ENCODE measurements around the gene EGFL6. TPM values are rescaled to one million over a fixed set of nuclear protein-coding genes. Genes with fewer than 3 reads are reported as not detected.
"Not testable (repeated sequence)": the region's sequence is repeated elsewhere in the genome, so short reads cannot be mapped to it uniquely, and the experiment has no call there.

EGFL6 gene
- total RNA-seq, 2 experiments from 2014 or later: not detected

- no peaks in the 10 kb centered on the region for H3K9me3 Mint-ChIP-seq
- peaks cover 3% of the 10 kb centered on the region for H3K4me1 ChIP-seq (ENCODE audit: insufficient read depth, low read length)
- ChIA-PET POLR2A (no interaction called here), CTCF (interaction anchor here (1.6 kb wide), 1 partner anchor 14 kb away, joined by 5 read pairs; no protein-coding TSS in a partner anchor)
- intact Hi-C loops (cut with DNase I, micrococcal nuclease): no loop called here
- H3K36me3 ChIP-seq (ENCODE audit: insufficient read depth, low read length): peaks cover 2% of the 10 kb centered on the region
- H3K27me3 Mint-ChIP-seq: no peaks in the 10 kb centered on the region
- TF ChIP-seq, protein P1, sequence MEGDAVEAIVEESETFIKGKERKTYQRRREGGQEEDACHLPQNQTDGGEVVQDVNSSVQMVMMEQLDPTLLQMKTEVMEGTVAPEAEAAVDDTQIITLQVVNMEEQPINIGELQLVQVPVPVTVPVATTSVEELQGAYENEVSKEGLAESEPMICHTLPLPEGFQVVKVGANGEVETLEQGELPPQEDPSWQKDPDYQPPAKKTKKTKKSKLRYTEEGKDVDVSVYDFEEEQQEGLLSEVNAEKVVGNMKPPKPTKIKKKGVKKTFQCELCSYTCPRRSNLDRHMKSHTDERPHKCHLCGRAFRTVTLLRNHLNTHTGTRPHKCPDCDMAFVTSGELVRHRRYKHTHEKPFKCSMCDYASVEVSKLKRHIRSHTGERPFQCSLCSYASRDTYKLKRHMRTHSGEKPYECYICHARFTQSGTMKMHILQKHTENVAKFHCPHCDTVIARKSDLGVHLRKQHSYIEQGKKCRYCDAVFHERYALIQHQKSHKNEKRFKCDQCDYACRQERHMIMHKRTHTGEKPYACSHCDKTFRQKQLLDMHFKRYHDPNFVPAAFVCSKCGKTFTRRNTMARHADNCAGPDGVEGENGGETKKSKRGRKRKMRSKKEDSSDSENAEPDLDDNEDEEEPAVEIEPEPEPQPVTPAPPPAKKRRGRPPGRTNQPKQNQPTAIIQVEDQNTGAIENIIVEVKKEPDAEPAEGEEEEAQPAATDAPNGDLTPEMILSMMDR (IDR thresholded peaks at IDR 0.05): no peak
- no peak overlapping the region for H3K27ac Mint-ChIP-seq
- H3K27me3 ChIP-seq (ENCODE audit: control insufficient read depth in 1 of 2, insufficient read depth in 2 of 2, low read length in 2 of 2): no peaks in the 10 kb centered on the region
- H3K4me3 ChIP-seq (ENCODE audit: low read length): no peak overlapping the region
- DNase-seq (peak in 1 of 14 experiments; percentile 24), ATAC-seq (ENCODE audit: poor library complexity) (no peak)
- no peaks in the 10 kb centered on the region for H3K9me3 ChIP-seq (ENCODE audit: control insufficient read depth in 1 of 2, insufficient read depth in 1 of 2, low read length in 2 of 2)
- no peak overlapping the region for H3K27ac ChIP-seq (ENCODE audit: low read depth in 1 of 2, low read length in 2 of 2)
- H3K4me3 Mint-ChIP-seq: no peak overlapping the region
- H3K36me3 Mint-ChIP-seq (ENCODE audit: low read depth): peaks cover 25% of the 10 kb centered on the region
- peaks cover 10% of the 10 kb centered on the region for H3K4me1 Mint-ChIP-seq (ENCODE audit: low read depth)
Observed at GRCh38 chrX:13670197-13670596, 100.8 kb downstream of the EGFL6 start.

- CTCF ChIA-PET: no interaction called here
- intact Hi-C loops (cut with DNase I, micrococcal nuclease): no loop called here
- Mint-ChIP-seq H3K4me1 (ENCODE audit: low read depth) (peaks cover 10% of the 10 kb centered on the region), H3K4me3 (no peak overlapping the region), H3K27ac (no peak overlapping the region), H3K36me3 (ENCODE audit: low read depth) (peaks cover 21% of the 10 kb centered on the region), H3K9me3 (no peaks in the 10 kb centered on the region), H3K27me3 (no peaks in the 10 kb centered on the region)
- Histone ChIP-seq H3K27ac (ENCODE audit: low read depth in 1 of 2, low read length in 2 of 2) (no peak overlapping the region), H3K27me3 (ENCODE audit: control insufficient read depth in 1 of 2, insufficient read depth in 2 of 2, low read length in 2 of 2) (no peaks in the 10 kb centered on the region), H3K4me3 (ENCODE audit: low read length) (no peak overlapping the region), H3K36me3 (ENCODE audit: insufficient read depth, low read length) (no peaks in the 10 kb centered on the region), H3K4me1 (ENCODE audit: insufficient read depth, low read length) (peaks cover 3% of the 10 kb centered on the region), H3K9me3 (ENCODE audit: control insufficient read depth in 1 of 2, insufficient read depth in 1 of 2, low read length in 2 of 2) (no peaks in the 10 kb centered on the region)
- POLR2A ChIA-PET: no interaction called here
- no peak for DNase-seq
- ATAC-seq (ENCODE audit: poor library complexity): no peak
- TF ChIP-seq, protein P1 (IDR thresholded peaks at IDR 0.05): no peak
Observed at GRCh38 chrX:13673016-13673415, 103.6 kb downstream of the EGFL6 start.

GRCh38 chrX:13676885-13677284 lies 107.5 kb downstream of the EGFL6 start:
- Mint-ChIP-seq H3K4me3 (no peak overlapping the region), H3K4me1 (ENCODE audit: low read depth) (no peaks in the 10 kb centered on the region), H3K9me3 (no peaks in the 10 kb centered on the region), H3K36me3 (ENCODE audit: low read depth) (peaks cover 10% of the 10 kb centered on the region), H3K27ac (no peak overlapping the region), H3K27me3 (no peaks in the 10 kb centered on the region)
- Histone ChIP-seq H3K4me3 (ENCODE audit: low read length) (no peak overlapping the region), H3K27ac (ENCODE audit: low read depth in 1 of 2, low read length in 2 of 2) (no peak overlapping the region), H3K36me3 (ENCODE audit: insufficient read depth, low read length) (no peaks in the 10 kb centered on the region), H3K4me1 (ENCODE audit: insufficient read depth, low read length) (no peaks in the 10 kb centered on the region), H3K9me3 (ENCODE audit: control insufficient read depth in 1 of 2, insufficient read depth in 1 of 2, low read length in 2 of 2) (no peaks in the 10 kb centered on the region), H3K27me3 (ENCODE audit: control insufficient read depth in 1 of 2, insufficient read depth in 2 of 2, low read length in 2 of 2) (no peaks in the 10 kb centered on the region)
- intact Hi-C loops (cut with DNase I, micrococcal nuclease): no loop called here
- ATAC-seq (ENCODE audit: poor library complexity): no peak
- ChIA-PET CTCF (no interaction called here), POLR2A (interaction anchor here (1.1 kb wide), 1 partner anchor 11 kb away, joined by 3 read pairs; no protein-coding TSS in a partner anchor)
- TF ChIP-seq, protein P1 (IDR thresholded peaks at IDR 0.05): no peak
- no peak for DNase-seq

DNA sequence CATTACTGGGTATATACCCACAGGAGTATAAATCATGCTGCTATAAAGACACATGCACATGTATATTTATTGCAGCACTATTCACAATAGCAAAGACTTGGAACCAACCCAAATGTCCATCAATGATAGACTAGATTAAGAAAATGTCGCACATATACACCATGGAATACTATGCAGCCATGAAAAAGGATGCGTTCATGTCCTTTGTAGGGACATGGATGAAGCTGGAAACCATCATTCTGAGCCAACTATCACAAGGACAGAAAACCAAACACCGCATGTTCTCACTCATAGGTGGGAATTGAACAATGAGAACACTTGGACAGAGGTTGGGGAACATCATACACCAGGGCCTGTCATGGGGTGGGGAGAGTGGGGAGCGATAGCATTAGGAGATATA lies 110.3 kb downstream of the EGFL6 start:
- H3K36me3 ChIP-seq (ENCODE audit: insufficient read depth, low read length); H3K4me3 ChIP-seq (ENCODE audit: low read length); DNase-seq; H3K4me1 Mint-ChIP-seq (ENCODE audit: low read depth); H3K36me3 Mint-ChIP-seq (ENCODE audit: low read depth); H3K27me3 ChIP-seq (ENCODE audit: control insufficient read depth in 1 of 2, insufficient read depth in 2 of 2, low read length in 2 of 2); H3K9me3 Mint-ChIP-seq; intact Hi-C loops (cut with DNase I, micrococcal nuclease); H3K9me3 ChIP-seq (ENCODE audit: control insufficient read depth in 1 of 2, insufficient read depth in 1 of 2, low read length in 2 of 2); CTCF ChIA-PET; H3K27me3 Mint-ChIP-seq; H3K4me1 ChIP-seq (ENCODE audit: insufficient read depth, low read length); H3K4me3 Mint-ChIP-seq; POLR2A ChIA-PET; ATAC-seq (ENCODE audit: poor library complexity); H3K27ac Mint-ChIP-seq; H3K27ac ChIP-seq (ENCODE audit: low read depth in 1 of 2, low read length in 2 of 2): not testable (repeated sequence)
